ENCODE data around the gene EPGN. TPM values are rescaled to one million over a fixed set of nuclear protein-coding genes. Genes with fewer than 3 reads are reported as not detected.

The EPGN gene
- total RNA-seq, 4 donors from 2014 or later = not detected

DNA sequence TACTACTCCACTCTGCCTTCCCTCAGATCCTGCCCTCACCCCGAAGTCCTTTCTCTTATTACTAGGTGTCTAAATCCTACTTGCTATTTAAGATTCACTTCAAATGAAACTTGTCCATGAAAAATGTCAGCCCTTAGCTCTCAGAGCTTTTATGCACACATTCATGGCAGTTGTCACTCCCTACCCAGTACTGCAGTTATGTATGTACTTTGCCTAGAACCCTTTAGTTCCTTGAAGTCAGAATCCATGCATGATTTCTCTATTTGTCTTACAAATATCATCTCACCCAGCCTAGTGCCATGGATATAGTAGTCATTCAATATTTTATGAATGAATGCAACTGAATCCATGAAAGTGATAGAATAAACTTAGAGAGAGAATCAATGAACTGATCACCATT, 3.3 kb upstream of the EPGN start:
- TF ChIP-seq, protein P1, sequence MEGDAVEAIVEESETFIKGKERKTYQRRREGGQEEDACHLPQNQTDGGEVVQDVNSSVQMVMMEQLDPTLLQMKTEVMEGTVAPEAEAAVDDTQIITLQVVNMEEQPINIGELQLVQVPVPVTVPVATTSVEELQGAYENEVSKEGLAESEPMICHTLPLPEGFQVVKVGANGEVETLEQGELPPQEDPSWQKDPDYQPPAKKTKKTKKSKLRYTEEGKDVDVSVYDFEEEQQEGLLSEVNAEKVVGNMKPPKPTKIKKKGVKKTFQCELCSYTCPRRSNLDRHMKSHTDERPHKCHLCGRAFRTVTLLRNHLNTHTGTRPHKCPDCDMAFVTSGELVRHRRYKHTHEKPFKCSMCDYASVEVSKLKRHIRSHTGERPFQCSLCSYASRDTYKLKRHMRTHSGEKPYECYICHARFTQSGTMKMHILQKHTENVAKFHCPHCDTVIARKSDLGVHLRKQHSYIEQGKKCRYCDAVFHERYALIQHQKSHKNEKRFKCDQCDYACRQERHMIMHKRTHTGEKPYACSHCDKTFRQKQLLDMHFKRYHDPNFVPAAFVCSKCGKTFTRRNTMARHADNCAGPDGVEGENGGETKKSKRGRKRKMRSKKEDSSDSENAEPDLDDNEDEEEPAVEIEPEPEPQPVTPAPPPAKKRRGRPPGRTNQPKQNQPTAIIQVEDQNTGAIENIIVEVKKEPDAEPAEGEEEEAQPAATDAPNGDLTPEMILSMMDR (IDR thresholded peaks at IDR 0.05; ENCODE audit: low read depth) = no peak

DNA sequence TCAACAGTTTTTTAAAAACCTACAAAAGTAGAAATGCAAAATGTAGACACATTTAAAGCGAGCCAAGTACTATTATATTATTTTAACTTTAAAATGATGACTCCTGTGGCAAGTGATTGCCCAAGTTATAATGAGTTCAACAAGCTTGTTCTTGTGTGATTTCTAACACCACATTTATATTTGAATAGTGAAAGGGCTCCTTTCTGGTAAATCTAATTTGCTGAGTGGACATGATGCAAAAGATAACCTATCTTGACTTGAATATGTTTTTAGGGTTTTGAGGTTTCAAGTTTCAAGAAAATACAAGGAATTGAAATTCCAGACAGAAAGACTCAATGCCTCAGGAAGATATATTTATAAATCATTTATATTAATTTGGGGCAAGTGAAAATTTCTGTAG, 1.1 kb upstream of the EPGN start:
- TF ChIP-seq, protein P1 (IDR thresholded peaks at IDR 0.05; ENCODE audit: low read depth) = no peak

DNA sequence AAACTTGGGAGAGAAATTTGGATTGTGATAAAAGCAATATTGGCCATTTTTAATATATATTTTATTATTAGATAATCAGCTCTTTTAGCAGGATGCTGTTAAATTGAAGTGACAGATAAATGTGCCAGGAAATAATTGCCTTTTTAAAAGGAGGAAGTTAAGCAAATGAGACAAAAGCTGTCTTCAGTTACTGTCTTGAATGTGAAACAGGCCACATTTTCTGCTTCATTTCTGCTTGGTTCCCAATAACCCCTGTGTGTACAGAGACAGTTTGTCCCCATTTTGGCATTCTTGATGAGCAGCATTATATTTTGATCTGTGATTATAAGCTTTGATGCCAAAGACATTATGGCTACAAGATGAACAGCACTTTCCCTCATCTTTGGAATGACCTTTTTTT, 953 bp downstream of the EPGN start:
- TF ChIP-seq, protein P1 (IDR thresholded peaks at IDR 0.05; ENCODE audit: low read depth) = no peak

DNA sequence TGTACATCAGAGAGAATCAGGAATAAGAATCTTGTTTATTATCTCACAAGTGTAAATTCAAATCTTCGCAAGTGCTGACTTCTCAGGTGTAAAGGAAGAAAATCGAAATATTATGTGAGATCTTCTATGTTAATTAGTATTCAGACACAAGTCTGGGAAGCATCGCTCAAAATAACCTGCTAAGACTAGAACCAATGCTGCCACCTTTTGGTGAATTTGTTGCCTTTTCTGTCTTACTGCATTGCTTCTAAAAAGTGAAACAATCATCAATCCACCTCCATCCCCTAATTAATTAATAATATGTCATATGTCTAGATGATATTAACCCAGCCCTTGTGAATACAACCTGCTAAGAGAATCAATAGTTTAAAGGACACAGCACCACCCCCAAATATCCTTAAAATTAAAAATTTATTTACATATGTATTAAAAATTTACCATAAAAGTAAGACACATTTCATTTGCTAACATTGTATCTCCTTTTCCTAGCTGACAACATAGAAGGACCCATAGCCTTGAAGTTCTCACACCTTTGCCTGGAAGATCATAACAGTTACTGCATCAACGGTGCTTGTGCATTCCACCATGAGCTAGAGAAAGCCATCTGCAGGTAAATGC, 3.5 kb downstream of the EPGN start:
- TF ChIP-seq, protein P1 (IDR thresholded peaks at IDR 0.05; ENCODE audit: low read depth) = no peak

DNA sequence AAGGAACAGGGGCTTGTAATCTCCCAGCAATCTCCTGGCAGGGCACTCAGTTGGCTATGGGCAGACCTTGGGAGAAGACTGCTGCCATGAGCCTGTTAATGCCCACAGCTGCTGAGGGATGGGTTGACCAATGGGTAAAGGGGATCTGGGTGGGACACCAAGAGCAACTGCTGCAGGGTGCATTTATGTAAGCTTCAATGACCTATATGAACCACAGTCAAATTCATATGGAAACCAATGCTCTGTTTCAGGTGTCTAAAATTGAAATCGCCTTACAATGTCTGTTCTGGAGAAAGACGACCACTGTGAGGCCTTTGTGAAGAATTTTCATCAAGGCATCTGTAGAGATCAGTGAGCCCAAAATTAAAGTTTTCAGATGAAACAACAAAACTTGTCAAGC, 6.1 kb downstream of the EPGN start:
- TF ChIP-seq, protein P1 (IDR thresholded peaks at IDR 0.05; ENCODE audit: low read depth) = no peak

DNA sequence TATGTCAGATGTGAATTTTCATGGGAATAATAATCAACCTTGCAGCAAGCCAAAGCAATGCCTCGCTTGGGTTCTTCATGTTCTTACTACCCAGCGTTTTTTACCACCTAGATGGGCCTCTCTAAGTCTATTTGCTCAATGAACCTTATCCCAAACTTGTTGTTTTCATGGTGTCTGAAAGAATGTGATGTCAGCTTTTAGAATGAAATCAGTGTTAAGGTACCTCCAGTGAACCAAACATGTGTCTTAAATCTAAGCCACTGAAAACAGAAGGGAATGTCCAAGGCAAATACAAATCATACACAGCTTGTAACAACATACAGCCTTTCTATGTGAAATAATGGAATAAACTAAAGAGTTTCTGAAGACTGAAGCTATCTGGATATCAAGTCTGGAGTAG, 6.7 kb downstream of the EPGN start:
- TF ChIP-seq, protein P1 (IDR thresholded peaks at IDR 0.05; ENCODE audit: low read depth) = no peak

DNA sequence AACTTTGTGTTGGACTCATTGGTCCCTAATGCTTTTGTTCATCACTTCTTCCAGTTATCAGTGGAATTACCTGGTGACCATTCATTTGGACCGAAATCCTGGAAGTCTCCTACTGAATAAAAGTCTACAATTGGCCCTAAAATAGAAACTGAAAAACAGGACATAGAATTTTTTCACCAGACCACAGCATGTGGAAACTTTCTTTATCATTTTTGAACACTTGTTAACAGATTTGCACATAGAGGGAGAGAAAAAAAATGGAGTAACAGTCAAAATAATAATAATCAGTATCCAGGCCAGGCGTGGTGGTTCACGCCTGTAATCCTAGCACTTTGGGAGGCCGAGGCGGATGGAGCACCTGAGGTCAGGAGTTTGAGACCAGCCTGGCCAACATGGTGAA, 7.1 kb downstream of the EPGN start:
- TF ChIP-seq, protein P1 (IDR thresholded peaks at IDR 0.05; ENCODE audit: low read depth) = no peak

Measured in subcutaneous adipose tissue (tissue), 4 donors.